ENCODE results near the gene SLC35G1.

The SLC35G1 gene

DNA sequence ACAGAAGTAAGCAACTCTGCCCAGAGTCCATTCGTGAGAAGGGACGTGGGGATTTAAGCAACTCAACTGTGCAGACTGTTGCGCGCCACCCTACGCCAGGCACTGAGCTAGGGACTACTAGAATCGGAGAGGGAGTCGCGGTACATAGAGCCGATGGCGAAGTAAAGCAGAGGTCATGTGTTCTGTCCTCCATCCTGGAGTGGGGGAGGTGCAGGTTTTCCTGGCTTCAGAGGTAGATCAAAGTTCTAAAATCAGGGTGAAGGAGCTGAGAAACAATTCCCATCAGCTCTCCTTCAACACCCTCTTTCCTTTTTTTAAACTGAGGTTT lies 23.2 kb downstream of the SLC35G1 start:
- Histone ChIP-seq H3K36me3 (ENCODE audit: low read length) (no peaks in the 10 kb centered on the region), H3K27me3 (ENCODE audit: low read length) (no peaks in the 10 kb centered on the region), H3F3A (ENCODE audit: insufficient read depth) (no peaks in the 10 kb centered on the region), H2AFZ (ENCODE audit: low read depth, low read length, severe bottlenecking) (no peak overlapping the region), H3K4me2 (ENCODE audit: low read depth, low read length, poor library complexity, severe bottlenecking) (no peak overlapping the region), H3K4me3 (ENCODE audit: insufficient read depth, low read length, poor library complexity, severe bottlenecking) (no peak overlapping the region), H3K9ac (ENCODE audit: low read length) (no peak overlapping the region), H3K9me2 (replicated peaks; ENCODE audit: insufficient read depth, low read length) (no peaks in the 10 kb centered on the region), H3K9me3 (ENCODE audit: insufficient read depth, low read length) (no peaks in the 10 kb centered on the region), H3K79me2 (ENCODE audit: insufficient read depth, low read length) (no peaks in the 10 kb centered on the region), H4K20me1 (ENCODE audit: low read depth, low read length) (no peaks in the 10 kb centered on the region), H3K27ac (ENCODE audit: low read depth, low read length) (no peak overlapping the region)
- TF ChIP-seq, protein P1, sequence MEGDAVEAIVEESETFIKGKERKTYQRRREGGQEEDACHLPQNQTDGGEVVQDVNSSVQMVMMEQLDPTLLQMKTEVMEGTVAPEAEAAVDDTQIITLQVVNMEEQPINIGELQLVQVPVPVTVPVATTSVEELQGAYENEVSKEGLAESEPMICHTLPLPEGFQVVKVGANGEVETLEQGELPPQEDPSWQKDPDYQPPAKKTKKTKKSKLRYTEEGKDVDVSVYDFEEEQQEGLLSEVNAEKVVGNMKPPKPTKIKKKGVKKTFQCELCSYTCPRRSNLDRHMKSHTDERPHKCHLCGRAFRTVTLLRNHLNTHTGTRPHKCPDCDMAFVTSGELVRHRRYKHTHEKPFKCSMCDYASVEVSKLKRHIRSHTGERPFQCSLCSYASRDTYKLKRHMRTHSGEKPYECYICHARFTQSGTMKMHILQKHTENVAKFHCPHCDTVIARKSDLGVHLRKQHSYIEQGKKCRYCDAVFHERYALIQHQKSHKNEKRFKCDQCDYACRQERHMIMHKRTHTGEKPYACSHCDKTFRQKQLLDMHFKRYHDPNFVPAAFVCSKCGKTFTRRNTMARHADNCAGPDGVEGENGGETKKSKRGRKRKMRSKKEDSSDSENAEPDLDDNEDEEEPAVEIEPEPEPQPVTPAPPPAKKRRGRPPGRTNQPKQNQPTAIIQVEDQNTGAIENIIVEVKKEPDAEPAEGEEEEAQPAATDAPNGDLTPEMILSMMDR (IDR thresholded peaks at IDR 0.05; ENCODE audit: insufficient read depth, low read length, poor library complexity, severe bottlenecking) = no peak
- no peak for TF ChIP-seq EZH2phosphoT487 (conservative IDR thresholded peaks at IDR 0.05; ENCODE audit: low read length)

DNA sequence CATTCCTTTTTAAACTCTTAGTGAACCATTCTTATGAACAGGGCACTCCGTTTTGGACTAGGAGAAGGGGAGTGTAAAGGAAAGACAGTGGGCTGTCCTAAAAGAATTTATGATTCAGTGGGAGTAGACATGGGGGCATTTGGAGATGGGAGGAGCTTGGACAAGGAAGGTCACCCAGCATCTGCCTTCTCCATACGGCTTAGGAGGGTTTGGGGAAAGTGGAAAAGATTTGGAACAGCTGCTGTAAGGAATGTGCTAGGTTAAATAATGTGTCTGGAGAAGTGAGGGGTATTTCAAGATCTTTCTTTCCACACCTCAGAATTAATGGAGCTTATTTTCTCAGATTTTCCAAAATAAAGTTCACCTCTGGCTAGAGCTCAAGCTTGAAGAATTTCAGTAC lies 24.0 kb downstream of the SLC35G1 start:
- no peak overlapping the region for H2AFZ ChIP-seq (ENCODE audit: low read depth, low read length, severe bottlenecking)
- H3F3A ChIP-seq (ENCODE audit: insufficient read depth) = no peaks in the 10 kb centered on the region
- H3K4me2 ChIP-seq (ENCODE audit: low read depth, low read length, poor library complexity, severe bottlenecking) = no peak overlapping the region
- H3K27me3 ChIP-seq (ENCODE audit: low read length) = no peaks in the 10 kb centered on the region
- no peak overlapping the region for H3K4me3 ChIP-seq (ENCODE audit: insufficient read depth, low read length, poor library complexity, severe bottlenecking)
- TF ChIP-seq EZH2phosphoT487 (conservative IDR thresholded peaks at IDR 0.05; ENCODE audit: low read length) = no peak
- TF ChIP-seq, protein P1 (IDR thresholded peaks at IDR 0.05; ENCODE audit: insufficient read depth, low read length, poor library complexity, severe bottlenecking) = no peak
- no peaks in the 10 kb centered on the region for H3K9me2 ChIP-seq (replicated peaks; ENCODE audit: insufficient read depth, low read length)
- H3K9ac ChIP-seq (ENCODE audit: low read length) = no peak overlapping the region
- H3K27ac ChIP-seq (ENCODE audit: low read depth, low read length) = no peak overlapping the region
- no peaks in the 10 kb centered on the region for H3K9me3 ChIP-seq (ENCODE audit: insufficient read depth, low read length)
- no peaks in the 10 kb centered on the region for H4K20me1 ChIP-seq (ENCODE audit: low read depth, low read length)
- no peaks in the 10 kb centered on the region for H3K79me2 ChIP-seq (ENCODE audit: insufficient read depth, low read length)
- no peaks in the 10 kb centered on the region for H3K36me3 ChIP-seq (ENCODE audit: low read length)

DNA sequence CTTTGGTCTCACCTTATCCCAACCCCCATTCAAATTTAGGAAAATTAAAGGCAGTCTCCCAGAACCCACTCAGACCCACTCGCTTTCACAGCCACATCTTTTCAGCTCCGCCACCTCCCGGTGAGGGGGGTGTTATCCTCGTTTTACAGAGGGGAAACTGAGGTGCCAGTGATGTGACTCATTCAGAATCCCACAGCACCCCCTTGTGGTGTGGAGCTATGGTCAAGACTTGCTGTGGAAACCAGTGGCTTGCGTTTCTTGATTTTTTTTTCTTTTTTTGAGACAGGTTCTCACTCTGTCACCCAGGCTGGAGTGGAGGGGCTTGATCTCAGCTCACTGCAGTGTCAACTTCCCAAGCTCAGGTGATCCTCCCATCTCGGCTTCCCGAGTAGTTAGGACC lies 27.6 kb downstream of the SLC35G1 start:
- Histone ChIP-seq H3K4me3 (ENCODE audit: insufficient read depth, low read length, poor library complexity, severe bottlenecking) (no peak overlapping the region), H3K9ac (ENCODE audit: low read length) (no peak overlapping the region), H3K27ac (ENCODE audit: low read depth, low read length) (no peak overlapping the region), H3K9me3 (ENCODE audit: insufficient read depth, low read length) (no peaks in the 10 kb centered on the region), H3F3A (ENCODE audit: insufficient read depth) (no peaks in the 10 kb centered on the region), H3K79me2 (ENCODE audit: insufficient read depth, low read length) (no peaks in the 10 kb centered on the region), H4K20me1 (ENCODE audit: low read depth, low read length) (no peaks in the 10 kb centered on the region), H2AFZ (ENCODE audit: low read depth, low read length, severe bottlenecking) (no peak overlapping the region), H3K27me3 (ENCODE audit: low read length) (no peaks in the 10 kb centered on the region), H3K36me3 (ENCODE audit: low read length) (no peaks in the 10 kb centered on the region), H3K9me2 (replicated peaks; ENCODE audit: insufficient read depth, low read length) (no peaks in the 10 kb centered on the region), H3K4me2 (ENCODE audit: low read depth, low read length, poor library complexity, severe bottlenecking) (no peak overlapping the region)
- TF ChIP-seq, protein P1 (IDR thresholded peaks at IDR 0.05; ENCODE audit: insufficient read depth, low read length, poor library complexity, severe bottlenecking) = peak; percentile 51
- TF ChIP-seq EZH2phosphoT487 (conservative IDR thresholded peaks at IDR 0.05; ENCODE audit: low read length) = no peak

DNA sequence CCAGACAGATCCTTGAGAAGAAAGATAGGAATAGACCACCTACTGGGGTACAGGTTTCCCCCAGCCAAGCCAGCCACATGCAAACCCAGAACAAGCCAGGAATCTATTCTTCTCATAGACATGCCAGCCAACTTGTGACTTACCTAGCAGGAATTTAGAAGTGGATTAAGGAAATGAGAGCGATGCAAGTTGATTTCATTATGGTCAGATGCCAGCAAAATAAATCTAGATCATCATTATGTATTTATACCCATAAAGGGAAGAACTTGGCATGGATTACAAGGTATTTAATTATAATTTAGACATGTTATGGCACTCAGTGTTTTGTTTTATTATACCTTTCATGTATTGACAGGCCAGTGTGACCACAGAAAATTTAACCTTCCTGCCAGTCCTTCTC lies 32.8 kb downstream of the SLC35G1 start:
- Histone ChIP-seq H3K79me2 (ENCODE audit: insufficient read depth, low read length) (no peaks in the 10 kb centered on the region), H3K9ac (ENCODE audit: low read length) (no peak overlapping the region), H3K4me2 (ENCODE audit: low read depth, low read length, poor library complexity, severe bottlenecking) (no peak overlapping the region), H3K27me3 (ENCODE audit: low read length) (no peaks in the 10 kb centered on the region), H3K9me3 (ENCODE audit: insufficient read depth, low read length) (no peaks in the 10 kb centered on the region), H3K36me3 (ENCODE audit: low read length) (no peaks in the 10 kb centered on the region), H2AFZ (ENCODE audit: low read depth, low read length, severe bottlenecking) (no peak overlapping the region), H3K27ac (ENCODE audit: low read depth, low read length) (no peak overlapping the region), H3K4me3 (ENCODE audit: insufficient read depth, low read length, poor library complexity, severe bottlenecking) (no peak overlapping the region), H4K20me1 (ENCODE audit: low read depth, low read length) (no peaks in the 10 kb centered on the region), H3F3A (ENCODE audit: insufficient read depth) (no peaks in the 10 kb centered on the region), H3K9me2 (replicated peaks; ENCODE audit: insufficient read depth, low read length) (no peaks in the 10 kb centered on the region)
- TF ChIP-seq, protein P1 (IDR thresholded peaks at IDR 0.05; ENCODE audit: insufficient read depth, low read length, poor library complexity, severe bottlenecking) = no peak
- no peak for TF ChIP-seq EZH2phosphoT487 (conservative IDR thresholded peaks at IDR 0.05; ENCODE audit: low read length)
